ENCODE results near the gene CSPG5.

Gene CSPG5

GRCh38 chr3:47515100-47515499 is 63.6 kb downstream of the CSPG5 start:
- no peak overlapping the region for H3K27ac Mint-ChIP-seq
- H3K36me3 Mint-ChIP-seq (ENCODE audit: low read depth): peaks cover 19% of the 10 kb centered on the region
- no peak overlapping the region for H3K4me3 Mint-ChIP-seq
- H3K9me3 Mint-ChIP-seq: no peaks in the 10 kb centered on the region
- H3K4me1 Mint-ChIP-seq (ENCODE audit: low read depth): peaks cover 24% of the 10 kb centered on the region
- H3K27me3 Mint-ChIP-seq: no peaks in the 10 kb centered on the region
- intact Hi-C loops (cut with micrococcal nuclease): no loop called here

- H3K27ac Mint-ChIP-seq: peak within 1 kb of the TSS; percentile 96
- H3K4me3 Mint-ChIP-seq: peak within 1 kb of the TSS; percentile 93
- H3K9me3 Mint-ChIP-seq: no peaks in the 10 kb centered on the region
- H3K4me1 Mint-ChIP-seq (ENCODE audit: low read depth): peaks cover 24% of the 10 kb centered on the region
- intact Hi-C loops (cut with micrococcal nuclease): loop anchor here (1.0 kb wide), 1 partner anchor 92 kb away; no protein-coding TSS in a partner anchor
- no peaks in the 10 kb centered on the region for H3K27me3 Mint-ChIP-seq
- H3K36me3 Mint-ChIP-seq (ENCODE audit: low read depth): peaks cover 36% of the 10 kb centered on the region
Measured at GRCh38 chr3:47513125-47513929, 65.3 kb downstream of the CSPG5 start, which contains the start of gene ELP6. Gene ELP6, minus strand, starts transcription at chr3:47513712. Its CDS starts 122 bp downstream, at chr3:47513590.

GRCh38 chr3:47512416-47513124 is 66.1 kb downstream of the CSPG5 start:
- Mint-ChIP-seq H3K36me3 (ENCODE audit: low read depth) (peaks cover 44% of the 10 kb centered on the region), H3K4me1 (ENCODE audit: low read depth) (peaks cover 24% of the 10 kb centered on the region), H3K9me3 (no peaks in the 10 kb centered on the region), H3K27me3 (no peaks in the 10 kb centered on the region), H3K4me3 (peak overlapping the region; percentile 93), H3K27ac (peak overlapping the region; percentile 96)
- intact Hi-C loops (cut with micrococcal nuclease): loop anchor here (1.0 kb wide), 1 partner anchor 91 kb away; no protein-coding TSS in a partner anchor

Measured in dendritic cell treated with granulocyte-macrophage colony-stimulating factor and Interleukin-4, amounts not matched to agents 40 ng/mL and 50 ng/mL, for 4 days (primary cell).